Measurements from ENCODE around the gene PITPNM3.
"Not testable (repeated sequence)": the region's sequence is repeated elsewhere in the genome, so short reads cannot be mapped to it uniquely, and the experiment has no call there.

PITPNM3 gene

GRCh38 chr17:6556121-6557039, at the start of gene PITPNM3:
Gene PITPNM3, minus strand, starts transcription at chr17:6556555. Its CDS starts 149 bp downstream, at chr17:6556406.
- DNase-seq (ENCODE audit: low read depth in 2 of 2): no peak

- no peak for DNase-seq (ENCODE audit: low read depth in 2 of 2)
Observed at GRCh38 chr17:6605142-6605541, 48.8 kb upstream of the PITPNM3 start.

GRCh38 chr17:6603744-6604325, 47.5 kb upstream of the PITPNM3 start:
- no peak for DNase-seq (ENCODE audit: low read depth in 2 of 2)

GRCh38 chr17:6602141-6602540, 45.8 kb upstream of the PITPNM3 start:
- DNase-seq (ENCODE audit: low read depth in 2 of 2): no peak

- no peak for DNase-seq (ENCODE audit: low read depth in 2 of 2)
Observed at GRCh38 chr17:6599364-6599763, 43.0 kb upstream of the PITPNM3 start.

- no peak for DNase-seq (ENCODE audit: low read depth in 2 of 2)
Observed at GRCh38 chr17:6597727-6598126, 41.4 kb upstream of the PITPNM3 start.

GRCh38 chr17:6596941-6597340, 40.6 kb upstream of the PITPNM3 start:
- DNase-seq (ENCODE audit: low read depth in 2 of 2): no peak

GRCh38 chr17:6596511-6596910, 40.2 kb upstream of the PITPNM3 start:
- no peak for DNase-seq (ENCODE audit: low read depth in 2 of 2)

- DNase-seq (ENCODE audit: low read depth in 2 of 2): no peak
Observed at GRCh38 chr17:6596081-6596480, 39.7 kb upstream of the PITPNM3 start.

GRCh38 chr17:6593371-6593770, 37.0 kb upstream of the PITPNM3 start:
- not testable (repeated sequence) for DNase-seq (ENCODE audit: low read depth in 2 of 2)

- no peak for DNase-seq (ENCODE audit: low read depth in 2 of 2)
Observed at GRCh38 chr17:6592173-6592572, 35.8 kb upstream of the PITPNM3 start.

- DNase-seq (ENCODE audit: low read depth in 2 of 2): no peak
Observed at GRCh38 chr17:6591599-6592158, 35.3 kb upstream of the PITPNM3 start.

GRCh38 chr17:6589266-6589946, 33.1 kb upstream of the PITPNM3 start:
- no peak for DNase-seq (ENCODE audit: low read depth in 2 of 2)

- no peak for DNase-seq (ENCODE audit: low read depth in 2 of 2)
Observed at GRCh38 chr17:6588165-6588564, 31.8 kb upstream of the PITPNM3 start.

GRCh38 chr17:6587310-6587709, 31.0 kb upstream of the PITPNM3 start:
- no peak for DNase-seq (ENCODE audit: low read depth in 2 of 2)

GRCh38 chr17:6583411-6583810, 27.1 kb upstream of the PITPNM3 start:
- DNase-seq (ENCODE audit: low read depth in 2 of 2): no peak

GRCh38 chr17:6580625-6581024, 24.3 kb upstream of the PITPNM3 start:
- no peak for DNase-seq (ENCODE audit: low read depth in 2 of 2)

GRCh38 chr17:6578491-6578890, 22.1 kb upstream of the PITPNM3 start:
- no peak for DNase-seq (ENCODE audit: low read depth in 2 of 2)

GRCh38 chr17:6577686-6578263, 21.4 kb upstream of the PITPNM3 start:
- DNase-seq (ENCODE audit: low read depth in 2 of 2): no peak

GRCh38 chr17:6576038-6576785, 19.9 kb upstream of the PITPNM3 start:
- DNase-seq (ENCODE audit: low read depth in 2 of 2): no peak

GRCh38 chr17:6575596-6575988, 19.2 kb upstream of the PITPNM3 start:
- no peak for DNase-seq (ENCODE audit: low read depth in 2 of 2)
